ENCODE data around the gene TOR1B.

DNA sequence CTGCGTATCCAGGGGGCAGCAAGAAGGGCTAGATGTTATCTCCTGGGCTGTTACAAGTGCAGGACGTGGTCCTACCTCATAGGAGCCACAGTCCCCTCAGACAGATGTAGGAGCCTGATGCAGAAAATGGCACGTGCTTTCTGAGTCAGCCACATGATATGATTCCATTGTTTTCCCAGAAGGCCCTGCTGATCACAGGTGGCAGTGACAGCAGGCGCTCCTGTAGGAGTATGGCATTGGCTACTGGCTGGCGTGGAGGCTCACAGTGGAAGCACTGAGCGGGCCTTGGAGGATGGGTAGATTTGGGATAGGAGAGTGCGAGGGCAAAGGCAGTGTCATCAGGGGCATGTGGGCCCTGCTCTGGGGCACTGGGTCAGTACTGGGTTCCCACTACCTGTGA lies 54.2 kb downstream of the TOR1B start:
- TF ChIP-seq POLR2A (IDR thresholded peaks at IDR 0.05) = no peak
- TF ChIP-seq CTCF (IDR thresholded peaks at IDR 0.05) = no peak

Data from uterus (tissue), 2 donors.